Fibroblast of villous mesenchyme (primary cell): ENCODE measurements around the gene F2RL2. TPM values are rescaled to one million over a fixed set of nuclear protein-coding genes. Genes with fewer than 3 reads are reported as not detected.
"Not testable (repeated sequence)": the region's sequence is repeated elsewhere in the genome, so short reads cannot be mapped to it uniquely, and the experiment has no call there.

Experiments used
- DNase-seq: peaks from one replicate; pipeline ENCODE4 v3.0.0-alpha.2; 2010; ENCODE audit warnings: low read depth
- H3K4me3 ChIP-seq: 2 replicates; pipeline ENCODE4 v1.5.1; 2011; ENCODE audit warnings: low read depth, mild to moderate bottlenecking, low read length
- CTCF ChIP-seq: IDR thresholded peaks from 2 replicates; pipeline ENCODE4 v1.5.1; 2012; ENCODE audit warnings: low read depth, mild to moderate bottlenecking, low read length; ENCODE audit not compliant: insufficient read depth
- total RNA-seq: library from RNA; depleted of rRNA; stranded (reverse); fragments of >200 nt; gene quantifications from 2 replicates; pipeline ENCODE4 v1.2.3, GENCODE V29; 2012

The F2RL2 gene
- total RNA-seq, 1 donor, result 29.8 TPM

GRCh38 chr5:76612942-76613341 lies 10.3 kb downstream of the F2RL2 start:
- no peak for DNase-seq
- no peak overlapping the region for H3K4me3 ChIP-seq
- TF ChIP-seq CTCF, result no peak

GRCh38 chr5:76610196-76610595 lies 13.0 kb downstream of the F2RL2 start:
- no peak for TF ChIP-seq CTCF
- no peak overlapping the region for H3K4me3 ChIP-seq
- DNase-seq, result no peak

GRCh38 chr5:76608833-76609232 lies 14.4 kb downstream of the F2RL2 start:
- TF ChIP-seq CTCF, result no peak
- no peak overlapping the region for H3K4me3 ChIP-seq
- peak; percentile 51 for DNase-seq

GRCh38 chr5:76607353-76607871 lies 15.8 kb downstream of the F2RL2 start:
- no peak for TF ChIP-seq CTCF
- DNase-seq, result peak; percentile 41
- H3K4me3 ChIP-seq, result no peak overlapping the region

GRCh38 chr5:76606701-76607100 lies 16.5 kb downstream of the F2RL2 start:
- no peak overlapping the region for H3K4me3 ChIP-seq
- no peak for TF ChIP-seq CTCF
- no peak for DNase-seq

GRCh38 chr5:76604838-76605237 lies 18.4 kb downstream of the F2RL2 start:
- H3K4me3 ChIP-seq, result no peak overlapping the region
- peak; percentile 47 for DNase-seq
- TF ChIP-seq CTCF, result no peak

GRCh38 chr5:76603991-76604390 lies 19.2 kb downstream of the F2RL2 start:
- DNase-seq, H3K4me3 ChIP-seq: not testable (repeated sequence)
